ENCODE data around the gene C2CD5. TPM values are rescaled to one million over a fixed set of nuclear protein-coding genes. Genes with fewer than 3 reads are reported as not detected.

Gene C2CD5
- total RNA-seq, 3 donors from 2014 or later (not counting 1 experiment from before 2014, with no cell fraction given), result 31.2 to 42.8 (median 41.9) TPM

GRCh38 chr12:22477166-22477893, 67.0 kb downstream of the C2CD5 start:
- H3K9me3 ChIP-seq (ENCODE audit: control insufficient read depth, insufficient read depth, low read length), result no peaks in the 10 kb centered on the region
- intact Hi-C loops (cut with micrococcal nuclease), result no loop called here
- H3K27me3 ChIP-seq (ENCODE audit: control insufficient read depth, insufficient read depth, low read length), result no peaks in the 10 kb centered on the region
- no CpG with 5 or more reads among the region's 4 CpGs for WGBS (ENCODE audit: insufficient coverage)
- Mint-ChIP-seq H3K27me3 (ENCODE audit: low read depth in 2 of 2) (no peaks in the 10 kb centered on the region), H3K36me3 (peaks cover 7% of the 10 kb centered on the region), H3K27ac (peak overlapping the region in 1 of 2 donors; percentile 3), H3K4me1 (peaks cover 16 to 18% of the 10 kb centered on the region in 2 donors), H3K4me3 (no peak overlapping the region), H3K9me3 (no peaks in the 10 kb centered on the region)
- peaks cover 23% of the 10 kb centered on the region for H3K36me3 ChIP-seq (ENCODE audit: control insufficient read depth, insufficient read depth, low read length)
- no peak overlapping the region for H3K27ac ChIP-seq (ENCODE audit: low read length)
- no peak for ATAC-seq
- DNase-seq, result no peak
- TF ChIP-seq CTCF (IDR thresholded peaks at IDR 0.05), result no peak
- no peak overlapping the region for H3K4me3 ChIP-seq (ENCODE audit: low read length)
- no peaks in the 10 kb centered on the region for H3K4me1 ChIP-seq (ENCODE audit: control insufficient read depth, insufficient read depth, low read length)

- Histone ChIP-seq H3K9me3 (ENCODE audit: control insufficient read depth, insufficient read depth, low read length) (no peaks in the 10 kb centered on the region), H3K36me3 (ENCODE audit: control insufficient read depth, insufficient read depth, low read length) (peaks cover 17% of the 10 kb centered on the region), H3K27ac (ENCODE audit: low read length) (no peak overlapping the region), H3K4me3 (ENCODE audit: low read length) (no peak overlapping the region), H3K4me1 (ENCODE audit: control insufficient read depth, insufficient read depth, low read length) (no peaks in the 10 kb centered on the region), H3K27me3 (ENCODE audit: control insufficient read depth, insufficient read depth, low read length) (no peaks in the 10 kb centered on the region)
- Mint-ChIP-seq H3K4me3 (no peak overlapping the region), H3K4me1 (peaks cover 16 to 18% of the 10 kb centered on the region in 2 donors), H3K36me3 (no peaks in the 10 kb centered on the region), H3K27ac (no peak overlapping the region), H3K9me3 (no peaks in the 10 kb centered on the region), H3K27me3 (ENCODE audit: low read depth in 2 of 2) (no peaks in the 10 kb centered on the region)
- intact Hi-C loops (cut with micrococcal nuclease), result no loop called here
- DNase-seq (no peak), ATAC-seq (no peak)
- TF ChIP-seq CTCF (IDR thresholded peaks at IDR 0.05), result no peak
Observed at GRCh38 chr12:22476133-22476532, 68.2 kb downstream of the C2CD5 start.

- no peak overlapping the region for H3K4me3 ChIP-seq (ENCODE audit: low read length)
- Mint-ChIP-seq H3K27ac (no peak overlapping the region), H3K9me3 (no peaks in the 10 kb centered on the region), H3K36me3 (peaks cover 9% of the 10 kb centered on the region), H3K4me1 (peaks cover 14 to 20% of the 10 kb centered on the region in 2 donors), H3K4me3 (no peak overlapping the region), H3K27me3 (ENCODE audit: low read depth in 2 of 2) (no peaks in the 10 kb centered on the region)
- no peak for TF ChIP-seq CTCF (IDR thresholded peaks at IDR 0.05)
- intact Hi-C loops (cut with micrococcal nuclease), result no loop called here
- H3K27ac ChIP-seq (ENCODE audit: low read length), result no peak overlapping the region
- H3K36me3 ChIP-seq (ENCODE audit: control insufficient read depth, insufficient read depth, low read length), result peaks cover 23% of the 10 kb centered on the region
- no peak for ATAC-seq
- H3K9me3 ChIP-seq (ENCODE audit: control insufficient read depth, insufficient read depth, low read length), result no peaks in the 10 kb centered on the region
- H3K4me1 ChIP-seq (ENCODE audit: control insufficient read depth, insufficient read depth, low read length), result no peaks in the 10 kb centered on the region
- 88% methylated on average over 3 of the region's 5 CpGs for WGBS (ENCODE audit: insufficient coverage)
- no peak for DNase-seq
- H3K27me3 ChIP-seq (ENCODE audit: control insufficient read depth, insufficient read depth, low read length), result no peaks in the 10 kb centered on the region
Observed at GRCh38 chr12:22474970-22475720, 69.2 kb downstream of the C2CD5 start.

Data from natural killer cell (primary cell).